Loucy (cell line): Measurements from ENCODE around the gene NRG3.

Experiments used
- CTCF ChIP-seq: fragments of 200-600 bp; sonication (generic); conservative IDR thresholded peaks from 2 replicates; pipeline ENCODE4 v1.5.1; 2014; ENCODE audit warnings: mild to moderate bottlenecking, antibody characterized with exemption, low read length
- EZH2phosphoT487 ChIP-seq: fragments of 200-600 bp; IDR thresholded peaks from 2 replicates; pipeline ENCODE4 v1.6.1; 2018; ENCODE audit warnings: antibody characterized with exemption, mild to moderate bottlenecking, moderate library complexity, borderline replicate concordance

DNA sequence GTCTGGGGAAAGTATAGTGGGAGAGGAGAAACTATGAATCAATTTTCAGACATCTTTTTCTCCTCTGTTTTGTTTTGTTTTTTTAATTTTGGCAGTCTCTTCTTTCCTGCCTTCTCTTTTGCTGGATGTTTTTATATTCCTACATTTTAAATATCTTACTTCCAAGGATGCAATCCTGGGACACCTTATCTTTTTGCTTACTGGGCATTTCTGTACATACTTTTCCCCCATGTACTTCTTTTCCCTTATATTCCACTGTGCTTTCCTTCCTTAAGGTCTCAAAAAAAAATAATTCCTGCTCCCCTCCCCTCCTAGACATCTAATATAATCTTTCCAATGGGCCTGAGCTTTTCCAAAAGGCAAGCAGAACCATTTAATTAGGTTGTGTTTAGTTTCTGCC, 701.1 kb downstream of the NRG3 start:
- no peak for TF ChIP-seq CTCF
- TF ChIP-seq EZH2phosphoT487: no peak
